GM19025 (cell line): ENCODE data around the gene MSMO1.
"Not testable (repeated sequence)": the region's sequence is repeated elsewhere in the genome, so short reads cannot be mapped to it uniquely, and the experiment has no call there.

Experiments
- ATAC-seq: cut with Tn5 transposase; IDR thresholded peaks from one replicate; pipeline ENCODE4 v1.9.1; 2021; ENCODE audit warnings: mild to moderate bottlenecking, low read depth, moderate library complexity; ENCODE audit not compliant: unreplicated experiment

Gene MSMO1

DNA sequence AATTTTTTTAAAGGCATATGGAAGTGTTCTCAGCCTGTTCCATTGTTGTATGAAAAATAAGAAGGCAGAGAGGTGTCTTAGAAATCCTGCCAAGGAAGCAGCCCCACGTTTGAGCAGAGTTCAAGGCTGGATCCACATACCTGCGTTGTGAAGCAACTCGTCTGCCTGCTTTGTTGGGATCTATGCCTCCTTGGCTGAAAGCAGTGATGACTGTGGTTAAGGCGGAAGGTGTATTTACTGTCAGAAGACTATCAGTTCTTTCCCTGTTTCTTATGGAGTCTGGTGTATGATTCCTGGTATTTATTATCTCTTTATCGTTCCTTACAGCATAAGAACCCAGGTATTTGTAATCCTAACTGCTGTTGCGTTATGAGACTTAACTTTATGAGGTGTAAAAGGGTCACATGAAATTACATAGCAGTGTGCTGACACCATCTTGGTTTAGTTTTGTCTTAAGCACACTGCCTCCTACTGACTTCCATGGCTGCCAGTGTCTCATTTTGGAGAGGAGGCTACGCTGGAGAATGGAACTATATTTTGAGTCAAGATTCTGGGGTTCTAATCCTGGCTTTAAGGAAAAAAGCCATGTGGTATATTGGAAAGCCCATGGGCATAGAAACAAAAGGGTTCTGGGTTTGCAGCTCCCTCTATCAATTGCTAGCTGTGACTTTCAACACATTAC lies 3.1 kb upstream of the MSMO1 start:
- ATAC-seq, result no peak

DNA sequence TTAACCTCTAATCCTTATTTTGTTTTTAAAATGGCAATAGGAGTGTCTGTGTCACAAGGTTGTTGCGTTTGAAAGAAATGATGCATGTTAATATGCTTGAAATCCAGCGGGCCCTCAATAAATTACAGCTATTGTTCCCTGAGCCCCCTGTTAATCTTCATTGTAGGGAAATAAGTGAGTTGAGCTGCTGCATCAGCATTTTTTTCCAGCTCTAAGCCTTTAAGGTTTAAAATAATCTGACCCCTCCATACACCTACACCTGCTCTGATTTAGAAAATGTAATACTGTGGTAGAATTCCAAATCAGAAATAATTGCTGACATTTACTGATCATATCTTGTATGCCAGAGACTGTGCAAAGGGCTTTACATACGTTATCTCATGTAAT lies 2.6 kb upstream of the MSMO1 start:
- no peak for ATAC-seq

DNA sequence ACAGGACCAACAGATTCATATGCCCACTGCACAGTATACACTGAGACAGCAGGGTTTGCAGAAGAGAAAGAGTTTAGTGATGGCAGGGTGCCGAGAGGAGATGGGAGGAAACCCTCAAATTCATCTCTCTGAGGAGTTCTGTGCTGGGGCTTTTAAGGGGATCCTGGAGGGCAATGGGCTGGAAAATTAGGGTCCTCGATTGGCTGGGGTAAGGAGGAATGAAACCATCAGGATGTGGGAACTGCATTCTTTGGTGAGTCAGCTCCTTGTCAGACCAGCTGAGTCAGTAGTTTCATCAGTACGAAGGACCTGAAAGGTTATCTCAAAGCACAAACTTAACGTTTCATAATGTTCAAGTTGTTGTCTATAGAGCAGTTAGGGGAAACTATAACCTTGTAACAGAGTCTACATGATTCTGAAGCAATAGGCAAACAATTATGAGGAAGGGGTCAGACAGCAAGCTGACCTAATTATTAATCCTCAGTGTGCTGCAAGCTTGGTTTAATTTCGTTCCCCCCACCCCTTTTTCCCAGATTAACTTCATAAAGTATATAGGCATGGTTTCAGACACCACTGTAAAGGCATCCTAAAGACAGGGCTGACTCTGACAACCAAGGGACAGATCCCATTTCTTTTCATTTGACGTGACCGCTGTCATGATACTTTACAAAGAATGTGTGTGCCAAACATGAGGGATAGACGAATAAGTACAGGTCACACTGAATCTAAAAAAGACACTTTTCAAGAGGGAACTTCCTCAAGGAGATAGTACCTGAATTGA lies 1.5 kb upstream of the MSMO1 start:
- no peak for ATAC-seq

DNA sequence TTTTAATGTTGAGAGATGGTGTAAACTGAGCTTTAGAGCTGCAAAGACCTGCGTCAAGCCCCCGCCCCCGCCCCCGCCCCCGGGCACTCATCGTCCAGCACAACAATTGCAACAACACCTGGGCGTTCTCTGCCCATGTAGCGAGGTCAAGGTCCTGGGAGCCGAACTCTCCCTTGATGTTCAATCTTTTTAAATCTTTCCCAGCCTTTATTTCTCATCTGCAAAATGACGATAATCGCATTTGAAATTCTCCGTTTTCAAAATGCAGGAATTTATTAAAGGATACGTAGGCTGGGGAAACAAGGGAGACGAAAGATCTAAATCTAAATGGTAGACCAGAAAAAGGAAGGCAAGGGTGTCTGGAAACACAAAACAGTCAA lies 648 bp upstream of the MSMO1 start:
- no peak for ATAC-seq

DNA sequence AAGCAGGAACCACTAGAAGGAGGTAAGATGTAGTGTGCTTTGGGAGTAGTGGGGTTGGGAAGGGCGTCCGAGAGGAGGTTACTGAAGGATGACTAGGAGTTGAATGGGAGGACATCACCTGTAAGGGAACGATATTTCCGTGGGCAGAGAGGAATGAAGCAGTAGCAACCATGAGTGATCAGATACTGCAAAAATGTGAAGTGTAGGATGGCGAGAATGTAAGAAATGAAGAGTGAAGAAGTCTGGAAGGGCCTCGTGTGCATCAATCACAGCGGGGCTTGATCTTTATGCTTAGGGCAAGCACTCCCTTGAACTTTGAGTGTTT lies 594 bp downstream of the MSMO1 start:
- ATAC-seq, result no peak

DNA sequence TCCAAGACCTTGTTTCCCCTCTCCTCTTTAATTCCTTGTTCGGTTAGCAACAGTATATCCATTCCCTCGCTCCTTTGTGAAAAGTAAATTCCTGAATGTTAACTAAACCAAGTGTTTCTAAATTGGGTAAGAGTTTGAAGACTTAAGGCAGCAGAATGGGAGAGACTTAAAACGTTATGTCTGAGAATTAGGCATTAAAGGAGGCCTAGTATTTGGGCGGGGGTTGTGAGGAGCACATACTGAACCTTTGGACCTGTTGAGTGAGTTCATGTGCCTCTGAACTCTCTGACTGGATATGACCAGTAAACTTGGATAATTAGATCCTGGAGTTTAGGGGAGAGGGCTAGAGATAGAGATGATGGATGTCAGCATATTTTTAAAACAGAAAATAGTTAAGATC lies 1.2 kb downstream of the MSMO1 start:
- no peak for ATAC-seq

DNA sequence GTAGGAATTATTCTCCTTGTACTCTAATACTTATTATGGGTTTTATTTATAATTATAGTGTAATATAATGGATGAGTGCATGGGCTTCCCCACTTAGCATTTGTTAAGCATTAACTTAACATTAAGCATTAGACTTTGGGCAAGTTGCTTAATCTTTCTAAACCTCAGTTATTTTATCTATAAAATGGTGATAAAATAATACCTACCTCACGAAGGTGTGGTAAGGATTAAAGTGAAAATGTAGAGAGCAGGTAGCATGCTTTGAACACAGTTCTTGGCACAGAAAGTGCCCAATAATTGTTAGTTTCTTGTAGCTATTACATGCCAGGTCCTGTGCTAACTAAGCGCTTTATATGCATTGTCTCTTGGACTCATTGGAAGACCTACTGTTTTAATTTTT lies 2.6 kb downstream of the MSMO1 start:
- no peak for ATAC-seq

DNA sequence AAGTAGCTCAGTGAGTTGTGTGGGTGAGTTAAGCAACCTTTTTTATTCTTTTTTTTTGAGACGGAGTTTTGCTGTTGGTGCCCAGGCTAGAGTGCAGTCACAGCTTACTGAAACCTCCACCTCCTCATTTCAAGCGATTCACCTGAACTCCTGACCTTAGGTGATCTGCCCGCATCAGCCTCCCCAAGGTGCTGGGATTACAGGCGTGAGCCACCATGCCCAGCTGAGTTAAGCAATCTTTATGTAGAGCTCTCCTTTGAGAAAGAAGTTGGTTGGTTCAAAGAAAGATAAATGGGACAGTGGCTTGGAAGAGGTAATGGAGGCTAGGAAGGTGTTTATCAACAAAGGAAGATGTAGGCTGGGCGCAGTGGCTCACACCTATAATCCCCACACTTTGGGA lies 3.2 kb downstream of the MSMO1 start:
- no peak for ATAC-seq

DNA sequence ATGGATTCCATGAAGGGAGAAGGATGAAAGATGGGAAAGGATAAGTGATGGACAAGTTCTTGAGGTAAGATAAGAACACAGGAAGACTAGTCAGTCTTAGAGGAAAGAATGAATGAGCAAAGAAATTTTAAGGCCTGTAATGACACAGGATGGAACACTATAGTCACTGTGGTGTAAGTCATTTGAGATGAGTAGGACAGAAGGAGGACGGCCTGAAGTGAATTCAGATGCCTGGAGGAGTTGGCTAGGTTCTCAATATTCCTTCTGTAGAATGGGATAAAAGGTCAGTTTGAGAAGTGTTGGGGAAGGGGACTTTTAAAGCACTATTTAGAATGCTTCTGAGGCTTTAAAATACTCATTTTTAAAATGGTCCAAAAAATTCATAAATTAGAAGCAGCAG lies 3.9 kb downstream of the MSMO1 start:
- no peak for ATAC-seq

DNA sequence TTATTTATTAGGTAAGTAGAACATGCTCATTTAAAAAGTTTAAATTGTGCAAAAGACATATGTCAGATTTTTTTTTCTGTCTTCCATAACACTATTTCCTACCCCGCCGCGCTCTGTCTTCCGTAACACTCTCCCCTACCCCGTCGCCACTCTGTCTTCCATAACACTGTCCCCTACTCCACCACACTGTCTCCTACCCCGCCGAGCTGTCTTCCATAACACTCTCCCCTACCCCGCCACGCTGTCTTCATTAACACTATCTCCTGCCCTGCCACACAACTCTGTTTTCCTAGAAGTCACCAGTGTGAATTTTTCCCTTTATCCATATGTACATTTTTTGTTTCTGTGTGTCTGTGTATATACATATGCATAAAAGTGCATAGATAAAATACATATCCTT lies 4.4 kb downstream of the MSMO1 start:
- ATAC-seq, result no peak

DNA sequence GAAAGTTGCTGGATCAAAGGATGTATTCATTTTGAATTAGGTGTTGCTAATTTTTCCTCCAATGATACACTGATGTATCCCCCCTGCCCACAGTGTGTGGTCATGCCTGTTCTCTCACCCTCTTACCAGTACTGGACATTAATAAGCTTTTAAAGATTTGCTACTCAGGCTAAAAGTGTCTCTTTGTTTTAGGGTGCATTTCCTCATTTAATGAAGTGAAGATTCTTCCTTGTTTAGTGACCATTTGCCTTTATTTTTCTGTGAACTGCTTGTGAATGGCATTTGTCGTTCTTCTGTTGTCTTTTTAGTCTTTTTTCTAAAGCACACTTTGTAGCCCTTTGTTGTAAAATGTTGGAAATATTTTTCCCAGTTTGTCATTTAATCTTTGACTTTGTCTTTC lies 5.0 kb downstream of the MSMO1 start:
- ATAC-seq, result no peak

DNA sequence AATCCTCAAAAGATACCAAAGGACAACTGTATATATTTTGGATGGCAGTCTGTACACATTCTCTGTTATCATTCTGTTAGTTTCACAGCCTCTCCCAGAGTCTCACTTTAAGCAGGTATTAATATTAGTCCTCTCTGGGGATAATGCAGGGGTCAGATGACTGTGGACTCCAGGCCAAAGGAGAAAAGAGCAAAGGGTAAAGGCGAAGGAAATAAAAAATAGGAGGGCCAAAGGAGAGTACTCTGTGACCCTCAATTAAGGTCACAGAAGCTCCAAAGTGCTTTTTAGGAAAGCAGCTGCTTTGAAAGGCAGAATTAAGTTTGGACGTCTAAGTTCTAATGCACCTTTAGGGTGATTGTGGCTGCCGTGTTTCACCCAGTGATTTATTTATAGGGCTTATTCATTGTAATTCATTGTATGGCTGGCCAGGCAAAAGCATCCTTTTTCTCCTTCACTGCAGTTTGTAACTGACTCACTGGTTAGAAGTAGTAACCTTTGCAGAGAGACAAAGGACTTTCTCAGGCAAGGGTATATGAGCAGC lies 7.8 kb downstream of the MSMO1 start:
- no peak for ATAC-seq

DNA sequence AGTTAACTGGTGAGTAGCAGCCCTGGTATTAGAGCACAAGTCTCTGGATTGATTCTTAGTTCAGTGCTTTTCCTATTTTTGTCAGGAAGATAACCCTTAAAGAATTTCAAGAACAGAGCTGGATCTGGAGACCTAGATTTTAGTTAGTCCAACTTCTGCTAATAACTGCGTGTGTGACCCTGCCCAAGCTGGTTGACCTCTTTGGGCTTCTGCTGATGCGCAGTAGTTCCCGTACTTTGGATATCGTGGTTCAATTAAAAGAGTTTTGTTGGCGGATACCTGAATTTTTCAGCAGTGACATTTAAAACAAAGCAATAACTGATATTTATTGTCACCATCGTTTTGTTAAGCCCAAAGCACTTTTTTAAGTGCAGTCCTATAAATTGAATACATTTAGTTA lies 9.3 kb downstream of the MSMO1 start:
- no peak for ATAC-seq

DNA sequence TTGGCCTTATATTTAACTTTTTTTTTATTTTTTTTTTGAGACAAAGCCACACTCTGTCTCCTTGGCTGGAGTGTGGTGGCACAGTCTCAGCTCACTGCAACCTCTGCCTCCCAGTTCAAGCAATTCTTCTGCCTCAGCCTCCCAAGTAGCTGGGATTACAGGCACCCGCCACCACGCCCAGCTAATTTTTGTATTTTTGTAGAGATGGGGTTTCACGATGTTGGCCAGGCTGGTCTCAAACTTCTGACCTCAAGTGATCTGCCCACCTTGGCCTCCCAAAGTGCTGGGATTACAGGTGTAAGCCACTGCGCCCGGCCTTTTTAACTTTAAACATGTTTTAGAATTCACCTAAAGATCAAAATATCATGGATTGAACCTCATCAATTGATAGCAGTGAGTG lies 14.9 kb downstream of the MSMO1 start:
- ATAC-seq, result not testable (repeated sequence)

DNA sequence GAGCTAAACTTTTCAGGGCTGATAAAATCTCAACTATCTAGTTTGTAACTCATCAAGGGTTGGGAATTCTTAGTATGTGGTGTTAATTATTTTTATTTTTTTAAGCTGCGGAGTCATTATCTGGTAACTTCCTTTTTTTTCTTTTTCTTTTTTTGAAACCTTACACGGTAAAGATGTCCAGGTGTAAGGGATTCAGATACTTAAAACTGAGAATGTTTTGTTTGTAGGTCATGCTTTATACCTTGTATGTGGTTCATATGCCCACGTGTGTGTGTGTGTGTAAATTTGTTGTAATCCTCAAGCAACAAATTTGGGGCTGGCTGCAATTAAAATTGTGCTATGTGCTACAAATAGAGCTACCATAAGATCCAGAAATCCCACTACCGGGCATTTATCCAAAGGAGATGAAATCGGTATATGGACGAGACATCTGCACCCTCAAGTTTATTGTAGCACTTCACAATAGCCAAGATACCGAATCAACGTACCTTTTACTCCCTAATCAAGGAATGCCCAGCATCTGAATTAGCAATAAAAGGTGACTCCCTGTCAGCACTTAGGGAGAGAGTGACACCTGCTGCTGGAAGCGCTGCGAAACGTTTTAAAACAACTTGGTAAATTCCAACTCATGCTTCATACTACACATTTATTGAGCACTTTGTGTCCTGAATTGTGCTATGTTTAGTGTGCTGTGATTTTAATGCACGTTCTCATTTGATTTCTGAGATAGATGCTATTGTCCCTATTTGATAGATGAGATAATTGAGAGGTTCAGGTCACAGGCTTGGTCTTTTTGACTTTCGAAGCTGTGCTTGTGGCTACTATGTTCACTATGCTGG lies 16.1 kb downstream of the MSMO1 start:
- no peak for ATAC-seq

DNA sequence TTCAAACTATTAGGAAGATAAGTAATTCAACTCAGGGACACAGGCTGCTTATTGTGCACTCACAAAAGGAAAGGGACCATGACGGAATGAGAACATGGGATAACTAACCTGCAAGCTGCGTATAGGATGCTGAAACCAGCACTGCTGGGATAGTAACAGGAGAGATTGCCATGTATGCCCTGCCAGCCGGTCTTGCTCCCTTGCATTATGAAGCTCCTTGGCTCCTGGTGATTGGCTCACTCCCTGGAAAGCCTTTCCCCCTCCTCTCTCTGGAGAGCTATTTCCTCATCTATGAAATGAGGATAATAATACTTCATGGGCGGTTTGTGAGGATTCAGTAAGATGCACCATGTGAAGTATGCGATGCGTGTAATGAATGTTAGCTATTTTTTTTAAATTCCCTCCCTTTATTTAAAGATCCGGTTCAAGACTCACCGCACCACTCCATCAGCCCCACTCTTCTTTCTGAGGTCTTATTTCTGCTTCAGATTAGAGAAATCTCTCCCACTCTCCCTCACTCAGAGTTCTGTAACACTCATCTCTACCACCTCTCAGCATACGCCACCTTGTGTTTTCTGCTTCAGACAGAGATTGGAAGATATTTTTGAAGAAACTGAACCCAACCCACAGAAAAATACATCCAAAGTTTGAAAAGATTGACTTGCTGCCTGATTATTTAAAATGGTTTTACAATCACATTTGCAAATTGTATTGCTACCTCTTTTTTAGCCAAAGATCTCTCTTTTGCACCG lies 18.4 kb downstream of the MSMO1 start:
- no peak for ATAC-seq

DNA sequence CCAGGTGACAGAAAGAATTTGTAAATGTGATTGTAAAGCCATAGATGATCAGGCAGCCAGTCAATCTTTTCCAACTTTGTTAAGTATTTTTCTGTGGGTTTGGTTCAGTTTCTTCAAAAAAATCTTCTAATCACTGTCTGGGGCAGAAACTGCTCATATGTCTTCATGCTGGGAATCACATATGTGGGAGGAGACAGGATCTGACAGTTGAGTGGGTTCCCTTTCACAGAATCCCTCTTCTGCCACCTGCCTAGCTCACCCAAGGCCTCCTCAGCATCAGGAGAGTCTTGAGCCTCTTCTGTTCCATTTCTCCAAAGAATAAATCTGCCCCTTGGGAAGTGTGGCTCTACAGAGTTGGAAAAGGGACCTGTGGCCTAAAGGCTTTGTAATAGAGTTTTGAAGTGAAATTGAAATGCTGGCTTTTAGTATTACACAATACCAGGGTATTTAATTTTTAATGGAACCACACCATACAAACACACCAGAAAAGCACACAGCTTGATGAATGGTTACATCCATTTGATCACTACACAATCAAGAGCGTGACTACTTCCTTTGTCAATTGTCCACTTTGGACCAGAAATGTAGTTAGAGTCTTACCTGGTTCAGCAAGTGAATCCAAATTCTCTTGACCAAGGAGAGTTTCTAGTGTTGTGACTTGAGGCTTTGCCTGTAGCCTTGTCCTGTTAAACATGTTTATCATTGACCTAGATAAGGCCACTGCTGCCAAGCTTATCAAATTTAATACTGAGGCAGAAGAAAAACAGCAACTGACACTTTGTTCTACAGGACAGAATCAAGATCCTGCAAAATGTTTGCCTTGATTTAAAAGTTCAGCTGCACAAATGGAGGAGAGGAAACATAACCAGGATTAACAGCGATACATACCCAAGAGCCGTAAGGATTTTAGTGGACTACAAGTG lies 20.4 kb downstream of the MSMO1 start:
- no peak for ATAC-seq

DNA sequence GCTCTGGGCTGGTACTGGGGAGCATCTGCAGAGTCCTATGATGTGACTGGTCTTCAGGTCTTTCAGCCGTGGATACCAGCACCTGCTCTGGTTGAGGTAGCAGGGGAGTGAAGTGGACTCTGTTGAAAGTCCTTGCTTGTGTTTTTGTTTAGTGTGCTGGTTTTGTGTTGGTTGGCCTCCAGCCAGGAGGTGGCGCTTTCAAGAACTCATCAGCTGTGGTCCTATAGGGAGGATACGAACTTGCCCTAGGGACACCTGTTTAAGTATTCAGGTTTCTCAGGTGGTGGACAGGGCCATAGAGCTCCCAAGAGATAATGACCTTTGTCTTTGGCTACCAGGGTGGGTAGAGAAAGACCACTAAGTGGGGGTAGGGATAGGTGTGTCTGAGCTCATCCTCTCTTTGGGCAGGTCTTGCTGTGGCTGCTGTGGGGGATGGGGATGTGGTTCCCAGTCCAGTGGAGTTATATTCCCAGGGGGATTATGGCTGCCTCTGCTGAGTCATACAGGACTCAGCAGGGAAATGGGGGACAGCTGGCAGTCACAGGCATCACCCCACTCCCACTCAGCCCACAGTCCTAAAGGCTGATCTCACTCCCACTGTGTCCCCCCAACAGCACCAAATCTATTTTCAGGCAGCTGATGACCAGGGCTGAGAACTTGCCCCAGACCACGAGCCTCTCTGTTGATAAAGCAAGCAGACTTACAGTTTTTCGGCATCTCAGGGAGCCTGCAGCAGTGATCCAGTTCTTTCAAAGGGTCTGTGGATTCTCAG lies 24.1 kb downstream of the MSMO1 start:
- ATAC-seq, result no peak

DNA sequence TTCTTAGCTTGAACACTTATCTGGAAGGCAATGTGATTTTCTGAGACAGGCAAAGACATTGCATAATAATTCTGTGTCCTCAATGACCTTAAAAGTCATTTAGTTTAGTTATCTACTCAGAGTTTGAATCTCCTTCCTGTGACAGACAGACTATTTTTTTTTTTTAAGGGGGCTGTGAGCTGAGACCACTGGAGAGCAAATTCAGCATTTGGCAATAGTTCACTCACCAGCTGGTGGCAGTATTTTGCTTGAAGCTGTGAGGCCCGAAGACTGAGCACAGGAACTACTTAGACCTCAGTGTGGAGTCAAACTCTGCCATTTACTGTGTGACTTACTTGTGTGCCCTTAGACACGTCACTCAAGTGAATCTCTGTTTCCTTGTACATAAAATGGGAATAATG lies 28.4 kb downstream of the MSMO1 start:
- no peak for ATAC-seq
